PFSK-1 (cell line): ENCODE measurements around the gene ANKFY1.

ENCODE experiments used
- POLR2AphosphoS5 ChIP-seq: IDR thresholded peaks from 2 replicates; pipeline ENCODE4 v1.6.1; 2012; ENCODE audit warnings: low read depth, mild to moderate bottlenecking, control low read depth, low read length, moderate library complexity
- TAF1 ChIP-seq: IDR thresholded peaks from 2 replicates; pipeline ENCODE4 v1.6.1; 2012; ENCODE audit warnings: low read length, control low read depth, borderline replicate concordance; ENCODE audit not compliant: insufficient read depth

GRCh38 chr17:4135489-4135888 is 128.3 kb downstream of the ANKFY1 start:
- TF ChIP-seq POLR2AphosphoS5 (no peak), TAF1 (no peak)
